Astrocyte (in vitro differentiated cells and primary cell): ENCODE data around the gene NCAPG2. TPM values are rescaled to one million over a fixed set of nuclear protein-coding genes. Genes with fewer than 3 reads are reported as not detected.

ENCODE experiments used
- DNase-seq: peaks from one replicate; pipeline ENCODE4 v3.0.0-alpha.2; 2010; ENCODE audit warnings: low read depth
- FAIRE-seq: peaks from 2 replicates; lab custom pipeline; 2011; peaks lifted over from hg19 to GRCh38; lab: Jason Lieb, UNC
- H2AFZ ChIP-seq: 2 replicates; pipeline ENCODE4 v1.6.0; 2012; ENCODE audit warnings: low read depth, low read length, inconsistent platforms
- H3K27ac ChIP-seq: 2 replicates; pipeline ENCODE4 v1.5.1; 2011; ENCODE audit warnings: low read depth, low read length, inconsistent platforms
- H3K27me3 ChIP-seq: 2 replicates; pipeline ENCODE4 v1.6.0; 2011; ENCODE audit warnings: low read length, inconsistent platforms; ENCODE audit not compliant: insufficient read depth
- H3K36me3 ChIP-seq: 2 replicates; pipeline ENCODE4 v1.5.1; 2011; ENCODE audit warnings: low read length, inconsistent platforms; ENCODE audit not compliant: insufficient read depth
- H3K4me1 ChIP-seq: 2 replicates; pipeline ENCODE4 v1.5.1; 2011; ENCODE audit warnings: low read length, inconsistent platforms; ENCODE audit not compliant: insufficient read depth
- H3K4me2 ChIP-seq: 2 replicates; pipeline ENCODE4 v1.6.0; 2012; ENCODE audit warnings: low read length, inconsistent platforms
- H3K4me3 ChIP-seq: 2 replicates; pipeline ENCODE4 v1.5.1; 2011; ENCODE audit warnings: low read depth, mild to moderate bottlenecking, low read length, inconsistent platforms; ENCODE audit not compliant: insufficient read depth
- H3K79me2 ChIP-seq: 2 replicates; pipeline ENCODE4 v1.6.0; 2012; ENCODE audit warnings: mild to moderate bottlenecking, low read length, inconsistent platforms; ENCODE audit not compliant: insufficient read depth
- H3K9ac ChIP-seq: 2 replicates; pipeline ENCODE4 v1.6.0; 2012; ENCODE audit warnings: mild to moderate bottlenecking, low read length, inconsistent platforms
- H3K9me3 ChIP-seq: 2 replicates; pipeline ENCODE4 v1.5.1; 2012; ENCODE audit warnings: low read depth, mild to moderate bottlenecking, low read length, inconsistent platforms; ENCODE audit not compliant: insufficient read depth
- H4K20me1 ChIP-seq: 2 replicates; pipeline ENCODE4 v1.6.0; 2012; ENCODE audit warnings: low read length, inconsistent platforms; ENCODE audit not compliant: insufficient read depth
- H3K27ac Mint-ChIP-seq: one replicate; pipeline ENCODE4 v1.8.0; 2021; ENCODE audit warnings: mild to moderate bottlenecking, mixed read lengths; ENCODE audit not compliant: unreplicated experiment
- H3K27me3 Mint-ChIP-seq: one replicate; pipeline ENCODE4 v1.8.0; 2021; ENCODE audit warnings: low read depth, mixed read lengths; ENCODE audit not compliant: unreplicated experiment
- H3K36me3 Mint-ChIP-seq: one replicate; pipeline ENCODE4 v1.8.0; 2021; ENCODE audit warnings: low read depth, mixed read lengths; ENCODE audit not compliant: unreplicated experiment
- H3K4me1 Mint-ChIP-seq: one replicate; pipeline ENCODE4 v1.8.0; 2021; ENCODE audit warnings: low read depth, mixed read lengths; ENCODE audit not compliant: unreplicated experiment
- H3K4me3 Mint-ChIP-seq: one replicate; pipeline ENCODE4 v1.8.0; 2021; ENCODE audit warnings: mild to moderate bottlenecking, moderate library complexity, mixed read lengths; ENCODE audit not compliant: unreplicated experiment
- H3K9me3 Mint-ChIP-seq: one replicate; pipeline ENCODE4 v1.8.0; 2021; ENCODE audit warnings: mild to moderate bottlenecking, mixed read lengths; ENCODE audit not compliant: unreplicated experiment
- CTCF ChIP-seq: IDR thresholded peaks from 2 replicates; pipeline ENCODE4 v1.5.1; 2011; ENCODE audit warnings: low read depth, mild to moderate bottlenecking, inconsistent platforms, low read length, moderate library complexity; ENCODE audit not compliant: insufficient read depth
- EZH2 ChIP-seq: IDR thresholded peaks from 2 replicates; pipeline ENCODE4 v1.6.1; 2012; ENCODE audit warnings: mild to moderate bottlenecking, low read length, inconsistent platforms; ENCODE audit not compliant: insufficient read depth
- total RNA-seq: library from RNA; stranded (reverse); gene quantifications from 2 replicates; pipeline ENCODE4 v1.2.1, GENCODE V29; 2021

NCAPG2 gene
- total RNA-seq, 1 donor from 2014 or later, result 9.6 TPM

- Mint-ChIP-seq H3K36me3 (peaks cover 1% of the 10 kb centered on the region), H3K4me3 (no peak overlapping the region), H3K4me1 (no peaks in the 10 kb centered on the region), H3K27ac (no peak overlapping the region), H3K9me3 (no peaks in the 10 kb centered on the region), H3K27me3 (no peaks in the 10 kb centered on the region)
- TF ChIP-seq EZH2, result no peak
- no peak for TF ChIP-seq CTCF
- no peaks in the 10 kb centered on the region for H3K4me1 ChIP-seq
- H3K27ac ChIP-seq, result no peak overlapping the region
- H2AFZ ChIP-seq, result no peak overlapping the region
- no peak for FAIRE-seq
- H3K79me2 ChIP-seq, result no peaks in the 10 kb centered on the region
- no peaks in the 10 kb centered on the region for H3K9me3 ChIP-seq
- no peak overlapping the region for H3K9ac ChIP-seq
- H4K20me1 ChIP-seq, result no peaks in the 10 kb centered on the region
- no peaks in the 10 kb centered on the region for H3K36me3 ChIP-seq
- no peaks in the 10 kb centered on the region for H3K27me3 ChIP-seq
- H3K4me3 ChIP-seq, result no peak overlapping the region
- H3K4me2 ChIP-seq, result no peak overlapping the region
- DNase-seq, result no peak
Observed at GRCh38 chr7:158609313-158609974, 95.2 kb downstream of the NCAPG2 start.

GRCh38 chr7:158607563-158607962, 97.0 kb downstream of the NCAPG2 start:
- Histone ChIP-seq H3K4me1 (no peaks in the 10 kb centered on the region), H3K9ac (no peak overlapping the region), H3K9me3 (no peaks in the 10 kb centered on the region), H2AFZ (no peak overlapping the region), H3K79me2 (no peaks in the 10 kb centered on the region), H3K27me3 (no peaks in the 10 kb centered on the region), H3K4me3 (no peak overlapping the region), H3K36me3 (no peaks in the 10 kb centered on the region), H3K4me2 (no peak overlapping the region), H3K27ac (no peak overlapping the region), H4K20me1 (no peaks in the 10 kb centered on the region)
- H3K27ac Mint-ChIP-seq, result no peak overlapping the region
- no peak for TF ChIP-seq EZH2
- TF ChIP-seq CTCF, result no peak
- H3K4me3 Mint-ChIP-seq, result no peak overlapping the region
- no peaks in the 10 kb centered on the region for H3K9me3 Mint-ChIP-seq
- DNase-seq (no peak), FAIRE-seq (no peak)
- H3K27me3 Mint-ChIP-seq, result no peaks in the 10 kb centered on the region
- H3K4me1 Mint-ChIP-seq, result no peaks in the 10 kb centered on the region
- H3K36me3 Mint-ChIP-seq, result peaks cover 1% of the 10 kb centered on the region

DNA sequence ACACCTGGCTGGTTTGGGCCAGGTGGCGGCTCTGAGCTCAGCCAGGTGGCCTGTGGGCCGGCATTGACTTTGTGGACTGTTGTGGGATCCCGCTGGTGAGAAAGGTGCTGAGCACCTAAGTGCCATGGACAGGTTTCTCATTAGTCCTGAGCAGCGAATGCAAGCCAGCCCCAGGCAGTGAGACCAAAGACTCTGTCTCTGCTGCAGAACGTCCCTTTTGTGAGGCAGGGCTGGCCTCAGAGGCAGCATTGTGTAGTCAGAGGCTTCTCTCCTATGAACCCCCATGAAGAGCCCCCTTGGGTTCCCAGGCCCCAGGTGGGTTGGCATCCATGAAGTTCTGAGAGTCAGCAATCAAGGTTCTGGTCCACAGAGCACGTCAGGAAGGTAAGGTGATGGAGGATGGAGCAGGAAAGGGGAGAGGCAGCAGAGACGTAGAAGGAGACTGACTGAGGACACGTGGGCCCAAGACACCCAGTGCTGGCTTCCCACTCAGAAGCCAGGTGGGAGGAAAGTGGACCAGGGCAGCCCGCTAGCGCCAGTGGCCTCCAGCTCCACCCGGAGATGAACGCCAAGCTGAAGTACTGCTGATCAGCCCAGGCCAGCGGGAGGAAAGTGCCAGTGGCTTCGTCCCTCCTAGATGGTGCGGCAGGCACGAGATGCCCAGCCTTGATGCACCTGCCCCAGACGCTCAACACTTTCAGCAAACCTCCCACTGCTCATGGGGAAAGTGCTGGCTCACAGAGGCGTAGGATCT, 97.8 kb downstream of the NCAPG2 start:
- H3K9me3 ChIP-seq, result no peaks in the 10 kb centered on the region
- Mint-ChIP-seq H3K36me3 (peaks cover 1% of the 10 kb centered on the region), H3K9me3 (no peaks in the 10 kb centered on the region), H3K27ac (no peak overlapping the region), H3K4me3 (no peak overlapping the region), H3K4me1 (no peaks in the 10 kb centered on the region), H3K27me3 (no peaks in the 10 kb centered on the region)
- H3K27ac ChIP-seq, result no peak overlapping the region
- H3K4me2 ChIP-seq, result no peak overlapping the region
- H3K36me3 ChIP-seq, result no peaks in the 10 kb centered on the region
- no peak overlapping the region for H3K4me3 ChIP-seq
- H3K79me2 ChIP-seq, result no peaks in the 10 kb centered on the region
- TF ChIP-seq CTCF, result no peak
- TF ChIP-seq EZH2, result no peak
- H4K20me1 ChIP-seq, result no peaks in the 10 kb centered on the region
- no peaks in the 10 kb centered on the region for H3K27me3 ChIP-seq
- no peaks in the 10 kb centered on the region for H3K4me1 ChIP-seq
- FAIRE-seq (no peak), DNase-seq (no peak)
- H2AFZ ChIP-seq, result no peak overlapping the region
- no peak overlapping the region for H3K9ac ChIP-seq
